Astrocyte (in vitro differentiated cells and primary cell): ENCODE data around the gene GORASP2. TPM values are rescaled to one million over a fixed set of nuclear protein-coding genes. Genes with fewer than 3 reads are reported as not detected.

ENCODE experiments used
- DNase-seq: peaks from one replicate; pipeline ENCODE4 v3.0.0-alpha.2; 2010; ENCODE audit warnings: low read depth
- FAIRE-seq: peaks from 2 replicates; lab custom pipeline; 2011; peaks lifted over from hg19 to GRCh38; lab: Jason Lieb, UNC
- H2AFZ ChIP-seq: 2 replicates; pipeline ENCODE4 v1.6.0; 2012; ENCODE audit warnings: low read depth, low read length, inconsistent platforms
- H3K27ac ChIP-seq: 2 replicates; pipeline ENCODE4 v1.5.1; 2011; ENCODE audit warnings: low read depth, low read length, inconsistent platforms
- H3K27me3 ChIP-seq: 2 replicates; pipeline ENCODE4 v1.6.0; 2011; ENCODE audit warnings: low read length, inconsistent platforms; ENCODE audit not compliant: insufficient read depth
- H3K36me3 ChIP-seq: 2 replicates; pipeline ENCODE4 v1.5.1; 2011; ENCODE audit warnings: low read length, inconsistent platforms; ENCODE audit not compliant: insufficient read depth
- H3K4me1 ChIP-seq: 2 replicates; pipeline ENCODE4 v1.5.1; 2011; ENCODE audit warnings: low read length, inconsistent platforms; ENCODE audit not compliant: insufficient read depth
- H3K4me2 ChIP-seq: 2 replicates; pipeline ENCODE4 v1.6.0; 2012; ENCODE audit warnings: low read length, inconsistent platforms
- H3K4me3 ChIP-seq: 2 replicates; pipeline ENCODE4 v1.5.1; 2011; ENCODE audit warnings: low read depth, mild to moderate bottlenecking, low read length, inconsistent platforms; ENCODE audit not compliant: insufficient read depth
- H3K79me2 ChIP-seq: 2 replicates; pipeline ENCODE4 v1.6.0; 2012; ENCODE audit warnings: mild to moderate bottlenecking, low read length, inconsistent platforms; ENCODE audit not compliant: insufficient read depth
- H3K9ac ChIP-seq: 2 replicates; pipeline ENCODE4 v1.6.0; 2012; ENCODE audit warnings: mild to moderate bottlenecking, low read length, inconsistent platforms
- H3K9me3 ChIP-seq: 2 replicates; pipeline ENCODE4 v1.5.1; 2012; ENCODE audit warnings: low read depth, mild to moderate bottlenecking, low read length, inconsistent platforms; ENCODE audit not compliant: insufficient read depth
- H4K20me1 ChIP-seq: 2 replicates; pipeline ENCODE4 v1.6.0; 2012; ENCODE audit warnings: low read length, inconsistent platforms; ENCODE audit not compliant: insufficient read depth
- H3K27ac Mint-ChIP-seq: one replicate; pipeline ENCODE4 v1.8.0; 2021; ENCODE audit warnings: mild to moderate bottlenecking, mixed read lengths; ENCODE audit not compliant: unreplicated experiment
- H3K27me3 Mint-ChIP-seq: one replicate; pipeline ENCODE4 v1.8.0; 2021; ENCODE audit warnings: low read depth, mixed read lengths; ENCODE audit not compliant: unreplicated experiment
- H3K36me3 Mint-ChIP-seq: one replicate; pipeline ENCODE4 v1.8.0; 2021; ENCODE audit warnings: low read depth, mixed read lengths; ENCODE audit not compliant: unreplicated experiment
- H3K4me1 Mint-ChIP-seq: one replicate; pipeline ENCODE4 v1.8.0; 2021; ENCODE audit warnings: low read depth, mixed read lengths; ENCODE audit not compliant: unreplicated experiment
- H3K4me3 Mint-ChIP-seq: one replicate; pipeline ENCODE4 v1.8.0; 2021; ENCODE audit warnings: mild to moderate bottlenecking, moderate library complexity, mixed read lengths; ENCODE audit not compliant: unreplicated experiment
- H3K9me3 Mint-ChIP-seq: one replicate; pipeline ENCODE4 v1.8.0; 2021; ENCODE audit warnings: mild to moderate bottlenecking, mixed read lengths; ENCODE audit not compliant: unreplicated experiment
- CTCF ChIP-seq: IDR thresholded peaks from 2 replicates; pipeline ENCODE4 v1.5.1; 2011; ENCODE audit warnings: low read depth, mild to moderate bottlenecking, inconsistent platforms, low read length, moderate library complexity; ENCODE audit not compliant: insufficient read depth
- EZH2 ChIP-seq: IDR thresholded peaks from 2 replicates; pipeline ENCODE4 v1.6.1; 2012; ENCODE audit warnings: mild to moderate bottlenecking, low read length, inconsistent platforms; ENCODE audit not compliant: insufficient read depth
- total RNA-seq: library from RNA; stranded (reverse); gene quantifications from 2 replicates; pipeline ENCODE4 v1.2.1, GENCODE V29; 2021

GORASP2 gene
- total RNA-seq, 1 donor from 2014 or later, result 116 TPM

- no peak overlapping the region for H3K27ac Mint-ChIP-seq
- Histone ChIP-seq H3K27me3 (no peaks in the 10 kb centered on the region), H3K79me2 (no peaks in the 10 kb centered on the region), H4K20me1 (peaks cover 11% of the 10 kb centered on the region), H2AFZ (no peak overlapping the region), H3K4me2 (peak overlapping the region; percentile 90), H3K9ac (peak overlapping the region; percentile 84), H3K36me3 (peaks cover 3% of the 10 kb centered on the region), H3K4me3 (peak overlapping the region; percentile 51), H3K27ac (no peak overlapping the region), H3K9me3 (no peaks in the 10 kb centered on the region), H3K4me1 (peaks cover 9% of the 10 kb centered on the region)
- H3K9me3 Mint-ChIP-seq, result no peaks in the 10 kb centered on the region
- FAIRE-seq (no peak), DNase-seq (no peak)
- TF ChIP-seq CTCF, result no peak
- TF ChIP-seq EZH2, result no peak
- peaks cover 4% of the 10 kb centered on the region for H3K4me1 Mint-ChIP-seq
- H3K36me3 Mint-ChIP-seq, result peaks cover 11% of the 10 kb centered on the region
- peaks cover 2% of the 10 kb centered on the region for H3K27me3 Mint-ChIP-seq
- H3K4me3 Mint-ChIP-seq, result peak overlapping the region; percentile 58
Observed at GRCh38 chr2:170972296-170973224, 43.5 kb downstream of the GORASP2 start.

DNA sequence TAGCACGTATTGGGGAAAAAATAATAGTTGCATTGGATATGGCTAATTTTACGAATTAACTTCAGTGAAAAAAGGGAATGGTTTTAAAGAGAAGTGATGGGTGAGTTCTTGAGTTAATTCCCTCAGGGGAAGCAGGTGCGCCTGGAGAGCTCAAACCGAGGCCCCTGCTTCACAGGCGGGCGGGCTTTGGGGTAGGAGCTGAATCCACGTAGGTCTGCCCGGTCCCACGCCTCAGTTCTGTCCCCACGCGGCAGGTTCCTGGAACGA lies 44.1 kb downstream of the GORASP2 start:
- Histone ChIP-seq H3K27me3 (no peaks in the 10 kb centered on the region), H3K9ac (peak overlapping the region; percentile 84), H3K4me1 (peaks cover 9% of the 10 kb centered on the region), H4K20me1 (peaks cover 7% of the 10 kb centered on the region), H3K4me2 (peak overlapping the region; percentile 90), H3K9me3 (no peaks in the 10 kb centered on the region), H2AFZ (peak overlapping the region; percentile 67), H3K36me3 (no peaks in the 10 kb centered on the region), H3K27ac (no peak overlapping the region), H3K79me2 (no peaks in the 10 kb centered on the region), H3K4me3 (peak overlapping the region; percentile 51)
- TF ChIP-seq CTCF (no peak), EZH2 (no peak)
- Mint-ChIP-seq H3K4me3 (peak overlapping the region; percentile 58), H3K27ac (no peak overlapping the region), H3K9me3 (no peaks in the 10 kb centered on the region), H3K36me3 (peaks cover 8% of the 10 kb centered on the region), H3K27me3 (peaks cover 2% of the 10 kb centered on the region), H3K4me1 (peaks cover 5% of the 10 kb centered on the region)
- FAIRE-seq (no peak), DNase-seq (no peak)
